ENCODE measurements around the gene PHLDB3.

Gene PHLDB3

DNA sequence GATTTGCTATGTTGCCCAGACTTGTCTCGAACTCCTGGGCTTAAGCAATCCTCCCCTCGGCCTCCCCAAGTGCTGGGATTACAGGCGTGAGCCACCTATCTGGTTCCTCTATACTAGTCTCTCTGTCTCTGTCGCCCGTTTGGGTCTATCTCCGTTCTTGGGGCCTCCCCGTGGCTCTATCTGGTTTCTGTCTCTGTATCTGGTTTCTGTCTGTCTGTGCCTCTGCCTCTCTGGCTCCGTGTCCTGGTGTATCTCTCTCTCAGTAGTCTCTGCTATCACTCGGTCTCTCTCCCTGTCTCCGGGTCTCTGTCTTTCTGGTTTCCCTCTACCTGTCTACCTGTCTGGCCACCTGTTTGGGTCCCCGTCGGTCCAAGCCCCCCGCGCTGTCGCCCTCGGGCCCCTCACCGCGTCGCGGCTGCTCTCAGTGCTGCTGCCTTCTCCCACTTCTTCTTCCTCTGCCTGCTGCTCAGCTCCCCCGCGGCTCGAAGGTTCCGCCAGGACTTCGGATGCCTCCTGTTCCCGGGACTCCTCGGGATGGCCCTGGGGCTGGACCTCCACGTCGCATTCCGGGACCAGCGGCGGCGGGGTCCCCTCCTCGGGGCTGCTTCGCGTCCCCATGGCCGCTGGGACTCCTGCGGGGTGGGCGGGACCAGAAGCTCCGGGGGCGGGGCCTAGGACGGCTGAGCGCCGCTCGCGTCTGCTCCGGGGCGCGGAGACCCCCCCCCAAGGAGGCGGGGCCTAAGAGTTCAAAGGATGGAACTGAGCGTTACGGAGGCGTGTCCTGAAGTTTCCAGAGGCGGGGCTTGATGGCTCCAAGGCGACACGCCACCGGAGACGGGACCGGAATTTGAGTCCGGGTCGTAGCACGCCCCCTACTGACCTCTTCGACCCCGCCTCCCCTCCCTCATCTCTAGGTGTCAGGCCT, 783 bp downstream of the PHLDB3 start:
- peak; percentile 51 for DNase-seq (ENCODE audit: low read depth)
- peak overlapping the region; percentile 81 for H3K4me3 ChIP-seq (ENCODE audit: low read length)
- TF ChIP-seq, protein P1, sequence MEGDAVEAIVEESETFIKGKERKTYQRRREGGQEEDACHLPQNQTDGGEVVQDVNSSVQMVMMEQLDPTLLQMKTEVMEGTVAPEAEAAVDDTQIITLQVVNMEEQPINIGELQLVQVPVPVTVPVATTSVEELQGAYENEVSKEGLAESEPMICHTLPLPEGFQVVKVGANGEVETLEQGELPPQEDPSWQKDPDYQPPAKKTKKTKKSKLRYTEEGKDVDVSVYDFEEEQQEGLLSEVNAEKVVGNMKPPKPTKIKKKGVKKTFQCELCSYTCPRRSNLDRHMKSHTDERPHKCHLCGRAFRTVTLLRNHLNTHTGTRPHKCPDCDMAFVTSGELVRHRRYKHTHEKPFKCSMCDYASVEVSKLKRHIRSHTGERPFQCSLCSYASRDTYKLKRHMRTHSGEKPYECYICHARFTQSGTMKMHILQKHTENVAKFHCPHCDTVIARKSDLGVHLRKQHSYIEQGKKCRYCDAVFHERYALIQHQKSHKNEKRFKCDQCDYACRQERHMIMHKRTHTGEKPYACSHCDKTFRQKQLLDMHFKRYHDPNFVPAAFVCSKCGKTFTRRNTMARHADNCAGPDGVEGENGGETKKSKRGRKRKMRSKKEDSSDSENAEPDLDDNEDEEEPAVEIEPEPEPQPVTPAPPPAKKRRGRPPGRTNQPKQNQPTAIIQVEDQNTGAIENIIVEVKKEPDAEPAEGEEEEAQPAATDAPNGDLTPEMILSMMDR (conservative IDR thresholded peaks at IDR 0.05; ENCODE audit: low read depth, low read length) = no peak

GRCh38 chr19:43502419-43502976, 2.0 kb downstream of the PHLDB3 start:
- TF ChIP-seq, protein P1 (conservative IDR thresholded peaks at IDR 0.05; ENCODE audit: low read depth, low read length) = no peak
- H3K4me3 ChIP-seq (ENCODE audit: low read length) = no peak overlapping the region
- no peak for DNase-seq (ENCODE audit: low read depth)

- DNase-seq (ENCODE audit: low read depth) = no peak
- no peak overlapping the region for H3K4me3 ChIP-seq (ENCODE audit: low read length)
- TF ChIP-seq, protein P1 (conservative IDR thresholded peaks at IDR 0.05; ENCODE audit: low read depth, low read length) = no peak
Observed at GRCh38 chr19:43501661-43502418, 2.7 kb downstream of the PHLDB3 start.

GRCh38 chr19:43499042-43499441, 5.5 kb downstream of the PHLDB3 start:
- H3K4me3 ChIP-seq (ENCODE audit: low read length) = no peak overlapping the region
- DNase-seq (ENCODE audit: low read depth) = no peak
- TF ChIP-seq, protein P1 (conservative IDR thresholded peaks at IDR 0.05; ENCODE audit: low read depth, low read length) = no peak

- H3K4me3 ChIP-seq (ENCODE audit: low read length) = no peak overlapping the region
- TF ChIP-seq, protein P1 (conservative IDR thresholded peaks at IDR 0.05; ENCODE audit: low read depth, low read length) = no peak
- no peak for DNase-seq (ENCODE audit: low read depth)
Observed at GRCh38 chr19:43498233-43498842, 6.2 kb downstream of the PHLDB3 start.

DNA sequence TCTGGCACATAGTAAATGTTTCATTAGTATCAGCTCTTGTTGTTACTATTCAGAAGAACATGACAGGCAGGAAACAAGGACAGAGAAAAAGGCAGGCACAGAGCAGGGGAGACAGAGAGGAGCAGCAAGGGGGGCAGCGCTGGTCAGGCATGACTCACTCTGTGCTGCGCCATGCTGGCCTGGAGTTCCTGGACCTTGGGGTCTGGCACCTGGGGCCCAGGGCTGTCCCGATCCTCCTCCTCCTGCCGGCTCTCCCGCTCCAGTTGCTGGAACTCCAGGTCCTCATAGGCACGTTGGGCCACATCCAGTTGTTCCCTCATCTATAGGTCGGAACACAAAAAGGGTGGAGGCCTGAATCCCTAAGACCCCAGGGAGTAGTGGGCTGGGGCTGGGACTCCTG, 7.6 kb downstream of the PHLDB3 start:
- H3K4me3 ChIP-seq (ENCODE audit: low read length) = no peak overlapping the region
- TF ChIP-seq, protein P1 (conservative IDR thresholded peaks at IDR 0.05; ENCODE audit: low read depth, low read length) = no peak
- DNase-seq (ENCODE audit: low read depth) = no peak

Data from retinal pigment epithelial cell (primary cell).